Effector memory CD8-positive, alpha-beta T cell (primary cell): ENCODE results near the gene HTR7.
"Not testable (repeated sequence)": the region's sequence is repeated elsewhere in the genome, so short reads cannot be mapped to it uniquely, and the experiment has no call there.

Experiments used
- ATAC-seq: fragments of 150-1000 bp; cut with Tn5 transposase; replicated peaks from 2 replicates; pipeline ENCODE4 v1.10.0; 2021; ENCODE audit warnings: mild to moderate bottlenecking, moderate library complexity
- DNase-seq, 3 experiments: peaks; one replicate each; pipeline ENCODE4 v3.0.0; 2021
- H3K27ac Mint-ChIP-seq, 2 donors: one replicate each; pipeline ENCODE4 v1.8.0; 2022; ENCODE audit warnings: mild to moderate bottlenecking in 2 of 2, mixed read lengths in 2 of 2, moderate library complexity in 2 of 2
- H3K27me3 Mint-ChIP-seq, 2 donors: one replicate each; pipeline ENCODE4 v1.8.0; 2022; ENCODE audit warnings: mixed read lengths in 2 of 2
- H3K36me3 Mint-ChIP-seq: one replicate; pipeline ENCODE4 v1.8.0; 2022; ENCODE audit warnings: mild to moderate bottlenecking, moderate library complexity, mixed read lengths; ENCODE audit not compliant: insufficient read depth
- H3K4me1 Mint-ChIP-seq, 2 donors: one replicate each; pipeline ENCODE4 v1.8.0; 2022; ENCODE audit warnings: low read depth in 2 of 2, mixed read lengths in 2 of 2
- H3K4me3 Mint-ChIP-seq, 2 donors: one replicate each; pipeline ENCODE4 v1.8.0; 2022; ENCODE audit warnings: mild to moderate bottlenecking in 2 of 2, mixed read lengths in 2 of 2, moderate library complexity in 2 of 2
- H3K9me3 Mint-ChIP-seq, 2 donors: one replicate each; pipeline ENCODE4 v1.8.0; 2022; ENCODE audit warnings: mixed read lengths in 2 of 2

Gene HTR7

DNA sequence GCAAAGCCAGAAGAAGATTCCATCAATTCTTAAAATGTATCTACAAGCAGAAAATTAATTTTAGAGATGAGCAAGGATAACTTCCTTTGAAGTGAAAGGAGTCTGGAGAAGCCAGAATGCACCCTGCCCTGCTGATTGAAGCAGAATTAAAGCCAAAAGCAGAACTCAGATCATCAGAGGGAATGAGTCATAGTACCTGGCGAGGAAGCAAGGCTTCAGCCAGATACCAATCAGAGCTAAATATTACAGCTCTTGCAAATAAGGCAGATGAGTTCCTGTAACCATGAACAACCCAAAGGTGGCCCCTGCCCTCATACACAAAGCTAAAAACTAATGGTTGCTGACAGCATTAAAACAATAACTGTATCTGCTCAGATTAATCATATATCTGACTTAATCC, 10.4 kb downstream of the HTR7 start:
- Mint-ChIP-seq H3K27ac (no peak overlapping the region), H3K4me3 (no peak overlapping the region), H3K27me3 (peaks cover 57 to 61% of the 10 kb centered on the region in 2 donors), H3K36me3 (no peaks in the 10 kb centered on the region), H3K4me1 (no peaks in the 10 kb centered on the region), H3K9me3 (peaks cover 8 to 13% of the 10 kb centered on the region in 2 donors)
- ATAC-seq (no peak), DNase-seq (no peak)

DNA sequence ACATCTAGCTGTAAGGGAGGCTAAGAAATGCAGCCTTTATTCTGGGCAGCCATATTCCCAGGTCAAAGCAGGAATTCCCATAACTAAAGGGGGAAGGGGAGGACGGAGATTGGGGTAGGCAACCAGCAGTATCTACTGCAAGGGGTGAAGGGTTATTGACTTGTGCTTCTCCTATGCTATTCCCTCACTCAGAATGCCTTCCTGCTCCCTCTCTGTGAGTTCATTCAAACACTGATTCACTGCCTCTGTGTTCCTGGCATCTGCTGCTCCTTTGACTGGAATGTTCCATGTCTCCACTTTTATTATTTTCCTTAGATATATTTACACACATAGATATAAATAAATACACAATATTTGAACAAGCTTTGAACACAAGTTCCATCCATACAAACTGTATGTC, 11.1 kb downstream of the HTR7 start:
- ATAC-seq = no peak
- Mint-ChIP-seq H3K27me3 (peaks cover 50 to 54% of the 10 kb centered on the region in 2 donors), H3K27ac (no peak overlapping the region), H3K36me3 (no peaks in the 10 kb centered on the region), H3K4me3 (no peak overlapping the region), H3K9me3 (peaks cover 8 to 13% of the 10 kb centered on the region in 2 donors), H3K4me1 (no peaks in the 10 kb centered on the region)
- DNase-seq = no peak

- DNase-seq (no peak), ATAC-seq (no peak)
- peaks cover 4 to 8% of the 10 kb centered on the region in 2 donors for H3K9me3 Mint-ChIP-seq
- no peak overlapping the region for H3K4me3 Mint-ChIP-seq
- no peaks in the 10 kb centered on the region for H3K4me1 Mint-ChIP-seq
- H3K27me3 Mint-ChIP-seq = peaks cover 42 to 44% of the 10 kb centered on the region in 2 donors
- H3K27ac Mint-ChIP-seq = no peak overlapping the region
- no peaks in the 10 kb centered on the region for H3K36me3 Mint-ChIP-seq
Measured at GRCh38 chr10:90845726-90846125, 12.1 kb downstream of the HTR7 start.

DNA sequence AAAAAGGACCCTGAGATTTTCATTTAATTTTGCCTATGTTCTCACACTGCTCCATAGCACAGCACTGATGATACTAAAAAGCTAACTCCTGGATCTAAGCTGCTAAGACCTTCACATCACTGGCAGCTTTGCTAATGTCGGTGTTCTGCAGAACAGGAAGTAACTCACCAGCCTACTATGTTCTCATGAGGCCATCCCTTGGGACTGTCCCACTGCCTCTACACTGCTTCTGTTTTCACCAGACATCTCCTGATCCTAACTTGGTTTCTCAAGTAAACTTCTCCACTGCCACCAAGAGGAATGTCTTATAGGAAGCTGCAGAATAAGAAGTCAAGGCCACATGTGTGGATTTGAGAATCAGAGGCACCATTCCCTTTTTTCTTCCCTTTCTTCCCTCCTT, 15.1 kb downstream of the HTR7 start:
- no peak overlapping the region for H3K4me3 Mint-ChIP-seq

GRCh38 chr10:90837486-90837885, 20.4 kb downstream of the HTR7 start:
- H3K4me3 Mint-ChIP-seq = no peak overlapping the region
- ATAC-seq = no peak
- H3K9me3 Mint-ChIP-seq = no peaks in the 10 kb centered on the region
- DNase-seq = no peak
- no peaks in the 10 kb centered on the region for H3K4me1 Mint-ChIP-seq
- peaks cover 7 to 21% of the 10 kb centered on the region in 2 donors for H3K27me3 Mint-ChIP-seq
- H3K36me3 Mint-ChIP-seq = no peaks in the 10 kb centered on the region
- H3K27ac Mint-ChIP-seq = no peak overlapping the region

More for the DNA sequence above, 15.1 kb downstream of the HTR7 start:
- H3K9me3 Mint-ChIP-seq = no peaks in the 10 kb centered on the region
- DNase-seq (no peak), ATAC-seq (no peak)
- no peaks in the 10 kb centered on the region for H3K4me1 Mint-ChIP-seq
- no peak overlapping the region for H3K27ac Mint-ChIP-seq
- H3K36me3 Mint-ChIP-seq = no peaks in the 10 kb centered on the region
- peaks cover 29 to 39% of the 10 kb centered on the region in 2 donors for H3K27me3 Mint-ChIP-seq

DNA sequence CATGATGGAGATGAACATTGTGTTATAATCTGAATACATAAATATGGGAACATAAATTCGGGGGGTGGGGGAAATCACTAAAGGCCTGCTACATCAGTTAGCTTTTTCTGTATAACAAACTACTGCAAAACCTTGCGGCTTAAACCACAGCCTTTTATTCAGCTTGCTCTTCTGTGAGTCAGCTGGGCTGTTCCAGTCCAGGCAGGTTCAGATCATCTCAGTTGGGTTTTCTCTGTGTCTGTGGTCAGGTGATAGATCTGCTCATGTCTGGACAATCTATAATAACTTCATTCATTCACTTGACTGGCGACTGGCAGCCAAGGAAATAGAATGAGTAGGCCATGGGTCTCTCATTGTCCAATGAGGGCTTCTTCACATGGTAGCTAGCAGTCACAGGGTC, 23.5 kb downstream of the HTR7 start:
- Mint-ChIP-seq H3K9me3 (no peaks in the 10 kb centered on the region), H3K27me3 (peaks cover 7 to 21% of the 10 kb centered on the region in 2 donors), H3K4me3 (no peak overlapping the region), H3K4me1 (no peaks in the 10 kb centered on the region), H3K27ac (no peak overlapping the region), H3K36me3 (no peaks in the 10 kb centered on the region)
- DNase-seq (no peak), ATAC-seq (no peak)

GRCh38 chr10:90832111-90832510, 25.7 kb downstream of the HTR7 start:
- H3K27me3 Mint-ChIP-seq = peaks cover 15% of the 10 kb centered on the region in 2 donors
- no peak for DNase-seq
- no peaks in the 10 kb centered on the region for H3K36me3 Mint-ChIP-seq
- no peaks in the 10 kb centered on the region for H3K4me1 Mint-ChIP-seq
- no peaks in the 10 kb centered on the region for H3K9me3 Mint-ChIP-seq
- no peak overlapping the region for H3K27ac Mint-ChIP-seq
- ATAC-seq = no peak
- H3K4me3 Mint-ChIP-seq = no peak overlapping the region

DNA sequence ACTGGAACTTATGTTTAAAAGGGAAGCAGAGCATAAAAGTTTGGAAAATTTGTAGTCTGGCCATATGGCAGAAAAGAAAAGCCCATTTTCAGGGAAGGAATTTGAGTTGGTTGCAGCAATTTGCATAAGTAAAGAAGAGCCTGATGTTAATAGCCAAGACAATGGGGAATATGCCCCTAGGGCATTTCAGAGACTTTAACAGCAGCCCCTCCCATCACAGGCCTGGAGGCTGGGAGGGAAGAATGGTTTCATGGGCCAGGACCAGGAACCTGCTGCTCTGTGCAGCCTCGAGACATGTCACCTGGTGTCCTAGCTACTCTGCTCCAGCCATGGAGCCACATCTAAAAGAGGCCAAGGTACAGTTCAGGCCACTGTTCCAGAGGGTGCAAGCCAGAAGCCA, 35.3 kb downstream of the HTR7 start:
- ATAC-seq = no peak
- no peak overlapping the region for H3K27ac Mint-ChIP-seq
- no peak overlapping the region for H3K4me3 Mint-ChIP-seq
- H3K36me3 Mint-ChIP-seq = no peaks in the 10 kb centered on the region
- no peaks in the 10 kb centered on the region for H3K4me1 Mint-ChIP-seq
- H3K27me3 Mint-ChIP-seq = peaks cover 47 to 60% of the 10 kb centered on the region in 2 donors
- no peak for DNase-seq
- peaks cover 1 to 7% of the 10 kb centered on the region in 2 donors for H3K9me3 Mint-ChIP-seq

DNA sequence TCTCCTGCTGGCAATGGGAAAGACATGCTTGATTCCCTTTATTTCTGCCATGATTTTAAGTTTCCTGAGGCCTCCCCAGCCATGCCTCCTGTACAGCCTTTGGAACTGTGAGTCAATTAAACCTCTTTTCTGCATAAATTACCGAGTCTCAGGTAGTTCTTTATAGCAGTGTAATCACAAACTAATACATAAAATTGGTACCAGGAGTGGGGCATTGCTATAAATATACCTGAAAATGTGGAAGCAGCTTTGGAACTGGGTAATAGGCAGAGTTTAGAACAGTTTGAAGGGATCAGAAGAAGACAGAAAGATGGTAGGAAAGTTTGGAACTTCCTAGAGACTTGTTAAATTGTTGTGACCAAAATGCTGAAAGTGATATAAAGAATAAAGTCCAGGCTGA, 36.0 kb downstream of the HTR7 start:
- H3K4me3 Mint-ChIP-seq, H3K36me3 Mint-ChIP-seq, DNase-seq, H3K4me1 Mint-ChIP-seq, ATAC-seq, H3K27ac Mint-ChIP-seq, H3K9me3 Mint-ChIP-seq: not testable (repeated sequence)
- peaks cover 44 to 56% of the 10 kb centered on the region in 2 donors for H3K27me3 Mint-ChIP-seq

- Mint-ChIP-seq H3K27me3 (peaks cover 28 to 48% of the 10 kb centered on the region in 2 donors), H3K4me3 (no peak overlapping the region), H3K36me3 (no peaks in the 10 kb centered on the region), H3K27ac (no peak overlapping the region), H3K4me1 (no peaks in the 10 kb centered on the region), H3K9me3 (peaks cover 1 to 7% of the 10 kb centered on the region in 2 donors)
- no peak for ATAC-seq
- no peak for DNase-seq
Measured at GRCh38 chr10:90819911-90820310, 37.9 kb downstream of the HTR7 start.

DNA sequence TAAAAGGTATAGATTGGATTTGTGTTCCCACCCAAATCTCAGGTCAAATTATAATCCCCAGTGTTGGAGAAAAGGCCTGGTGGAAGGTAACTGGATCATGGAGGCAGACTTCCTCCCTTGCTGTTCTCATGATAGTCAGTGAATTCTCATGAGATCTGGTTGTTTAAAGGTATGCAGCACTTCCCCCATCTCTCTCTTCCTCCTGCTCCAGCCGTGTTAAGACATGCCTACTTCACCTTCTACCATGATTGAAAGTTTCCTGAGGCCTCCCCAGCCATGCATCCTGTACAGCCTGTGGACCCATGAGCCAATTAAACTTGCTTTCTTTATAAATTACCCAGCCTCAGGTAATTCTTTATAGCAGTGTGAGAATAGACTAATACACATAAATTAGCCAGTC, 39.1 kb downstream of the HTR7 start:
- no peak overlapping the region for H3K27ac Mint-ChIP-seq
- no peak for DNase-seq
- no peak for ATAC-seq
- H3K4me1 Mint-ChIP-seq = no peaks in the 10 kb centered on the region
- no peaks in the 10 kb centered on the region for H3K36me3 Mint-ChIP-seq
- peaks cover 1 to 7% of the 10 kb centered on the region in 2 donors for H3K9me3 Mint-ChIP-seq
- no peak overlapping the region for H3K4me3 Mint-ChIP-seq
- H3K27me3 Mint-ChIP-seq = peaks cover 33 to 41% of the 10 kb centered on the region in 2 donors

DNA sequence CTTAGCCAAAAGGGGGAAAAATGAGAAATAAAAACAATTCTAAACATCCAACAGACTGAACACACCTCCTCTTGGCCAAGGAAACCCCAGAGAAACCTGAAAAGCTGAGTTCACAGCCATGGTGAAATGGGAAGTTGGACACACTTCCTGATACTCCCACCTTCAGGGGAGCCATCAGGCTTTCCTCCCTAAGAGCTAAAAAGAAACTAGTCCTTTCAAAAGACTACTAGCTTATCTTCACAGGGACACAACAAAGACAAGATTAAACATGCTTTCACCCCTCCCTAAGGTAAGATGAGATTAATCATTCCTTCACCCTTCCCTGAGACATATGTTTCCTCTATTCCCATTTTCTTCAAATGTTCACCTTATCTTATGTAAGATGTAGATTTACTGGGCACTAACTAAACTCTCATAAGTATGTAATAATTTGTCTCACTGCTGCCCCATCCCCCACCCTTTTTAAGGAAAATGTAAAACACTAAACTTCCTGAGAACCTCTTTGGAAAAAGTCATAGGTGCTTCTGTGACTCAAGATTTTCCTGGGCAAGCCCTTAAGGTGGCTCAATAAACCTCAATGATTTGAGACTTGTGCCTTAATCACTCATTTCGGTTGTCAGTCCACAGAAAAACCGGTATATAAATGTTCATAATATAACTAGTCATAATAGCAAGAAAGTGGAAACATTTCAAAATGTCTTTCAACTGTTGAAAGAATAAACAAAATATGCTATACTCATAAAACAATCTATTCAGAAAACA, 40.5 kb downstream of the HTR7 start:
- no peak overlapping the region for H3K27ac Mint-ChIP-seq
- H3K4me3 Mint-ChIP-seq = no peak overlapping the region
- ATAC-seq = no peak
- peaks cover under 1 to 5% of the 10 kb centered on the region in 2 donors for H3K9me3 Mint-ChIP-seq
- DNase-seq = no peak
- no peaks in the 10 kb centered on the region for H3K4me1 Mint-ChIP-seq
- H3K27me3 Mint-ChIP-seq = peaks cover 22 to 27% of the 10 kb centered on the region in 2 donors
- H3K36me3 Mint-ChIP-seq = no peaks in the 10 kb centered on the region

DNA sequence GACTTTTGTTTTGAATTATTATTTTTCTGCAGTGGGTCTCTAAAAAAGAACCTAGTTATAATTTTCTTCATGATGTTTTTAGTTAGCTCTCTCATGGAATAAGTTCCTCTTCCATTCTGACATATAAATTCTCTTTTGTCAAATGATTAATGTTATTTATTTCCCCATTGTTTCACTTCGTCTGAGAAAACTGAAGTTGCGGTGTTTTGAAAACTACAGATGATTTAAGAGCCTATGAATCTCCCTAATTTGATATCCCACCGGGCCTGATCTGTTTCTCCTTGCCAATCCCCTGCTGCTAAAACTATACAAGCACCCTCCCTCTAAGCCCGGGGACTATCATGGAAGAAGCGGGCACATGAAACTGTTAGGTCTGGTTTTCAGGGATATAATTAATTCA, 41.4 kb downstream of the HTR7 start:
- Mint-ChIP-seq H3K27me3 (peaks cover 13 to 18% of the 10 kb centered on the region in 2 donors), H3K4me1 (no peaks in the 10 kb centered on the region), H3K4me3 (no peak overlapping the region), H3K36me3 (no peaks in the 10 kb centered on the region), H3K27ac (no peak overlapping the region), H3K9me3 (no peaks in the 10 kb centered on the region)
- ATAC-seq = no peak
- no peak for DNase-seq

DNA sequence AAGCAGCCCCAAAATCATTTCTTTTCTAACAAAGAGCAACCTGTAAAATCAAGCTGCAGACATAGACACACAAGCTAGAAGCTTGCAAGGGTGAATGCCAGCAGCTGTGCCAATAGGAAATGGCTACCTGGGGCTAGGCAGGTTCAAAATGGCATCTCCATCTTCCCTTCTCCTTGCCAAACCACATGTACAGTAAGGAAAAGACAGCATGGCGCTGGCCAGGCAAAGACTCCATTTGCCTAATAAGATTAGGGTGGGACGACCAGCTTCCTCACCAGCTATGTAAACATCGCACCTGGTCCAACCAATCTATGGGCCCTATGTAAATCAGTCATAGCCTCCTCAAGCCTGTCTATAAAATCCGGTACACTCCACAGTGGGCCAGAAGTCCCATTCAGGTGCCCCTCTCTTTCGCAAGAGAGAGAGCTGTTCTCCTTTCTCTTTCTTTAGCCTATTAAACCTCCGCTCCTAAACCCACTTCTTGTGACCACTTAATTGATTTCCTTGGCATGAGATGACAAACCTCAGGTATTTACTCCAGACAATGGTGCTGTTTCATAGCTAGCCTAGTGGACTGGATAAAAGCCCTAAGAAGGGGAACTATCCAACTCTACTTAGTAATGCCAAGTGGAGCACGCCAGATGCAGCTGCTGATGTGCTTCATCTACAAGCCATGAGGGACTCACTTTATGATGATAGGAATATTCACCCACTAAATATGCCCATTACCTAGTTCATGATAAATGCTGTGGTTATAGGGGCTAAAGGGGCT, 44.1 kb downstream of the HTR7 start:
- Mint-ChIP-seq H3K9me3 (no peaks in the 10 kb centered on the region), H3K4me3 (no peak overlapping the region), H3K27me3 (peaks cover 7 to 15% of the 10 kb centered on the region in 2 donors), H3K27ac (no peak overlapping the region), H3K36me3 (no peaks in the 10 kb centered on the region), H3K4me1 (no peaks in the 10 kb centered on the region)
- DNase-seq = no peak
- ATAC-seq = no peak
